Panc1 (cell line): ENCODE data around the gene NKX1-2. TPM values are rescaled to one million over a fixed set of nuclear protein-coding genes. Genes with fewer than 3 reads are reported as not detected.

Source experiments
- ATAC-seq: fragments of 200-7000 bp; cut with Tn5 transposase; 2 replicates; pipeline ENCODE4 v1.9.1; 2020; ENCODE audit warnings: mild to moderate bottlenecking, moderate library complexity
- BruUV-seq: library from RNA; stranded (reverse); fragments of 400-500 nt; replicated peaks from 2 replicates; lab custom pipeline; 2021; lab: Mats Ljungman, UMichigan
- CTCF ChIA-PET: fragments of 300-600 bp; sonication (Branson Sonifier 250); formaldehyde crosslinking; loops from one replicate; lab custom pipeline; 2022; ENCODE audit warnings: antibody characterized with exemption; lab: Charles Lee
- POLR2A ChIA-PET: fragments of 300-600 bp; sonication (Branson Sonifier 250); formaldehyde crosslinking; loops from one replicate; lab custom pipeline; 2022; ENCODE audit warnings: antibody characterized with exemption; lab: Charles Lee
- DNase-seq: peaks from one replicate; pipeline ENCODE4 v3.0.0-alpha.2; 2010; ENCODE audit warnings: low read depth, low spot score
- H3K27ac ChIP-seq: 2 replicates; pipeline ENCODE4 v1.5.1; 2011; ENCODE audit warnings: mild to moderate bottlenecking, low read length, inconsistent platforms
- H3K27me3 ChIP-seq: fragments of 200-500 bp; sonication (Bioruptor generic); 2 replicates; pipeline ENCODE4 v1.6.0; 2014; ENCODE audit warnings: low read length, inconsistent platforms; ENCODE audit not compliant: control insufficient read depth, insufficient read depth
- H3K36me3 ChIP-seq: fragments of 200-500 bp; sonication (Bioruptor generic); 2 replicates; pipeline ENCODE4 v1.5.1; 2014; ENCODE audit warnings: inconsistent platforms, mild to moderate bottlenecking, low read length, moderate library complexity; ENCODE audit not compliant: control insufficient read depth, insufficient read depth
- H3K4me1 ChIP-seq: 2 replicates; pipeline ENCODE4 v1.5.1; 2011; ENCODE audit warnings: inconsistent platforms, mild to moderate bottlenecking, low read length, moderate library complexity; ENCODE audit not compliant: control insufficient read depth, insufficient read depth
- H3K4me3 ChIP-seq, 2 experiments: 2 replicates each; pipeline ENCODE4 v1.5.1; 2011 to 2012; ENCODE audit warnings: low read depth in 2 of 2, low read length in 2 of 2, mild to moderate bottlenecking in 2 of 2, inconsistent platforms in 1 of 2, moderate library complexity in 1 of 2
- H3K9me3 ChIP-seq: fragments of 200-500 bp; sonication (Bioruptor generic); 2 replicates; pipeline ENCODE4 v1.5.1; 2014; ENCODE audit warnings: low read depth, mild to moderate bottlenecking, inconsistent platforms, low read length, moderate library complexity; ENCODE audit not compliant: control insufficient read depth, insufficient read depth
- POLR2AphosphoS5 ChIP-seq: IDR thresholded peaks from 2 replicates; pipeline ENCODE4 v1.6.1; 2012; ENCODE audit warnings: mild to moderate bottlenecking, low read depth, low read length, moderate library complexity
- SIN3A ChIP-seq: IDR thresholded peaks from 2 replicates; pipeline ENCODE4 v1.6.1; 2012; ENCODE audit warnings: low read depth, mild to moderate bottlenecking, low read length, moderate library complexity, borderline replicate concordance; ENCODE audit not compliant: insufficient read depth
- TCF7L2 ChIP-seq: IDR thresholded peaks from 2 replicates; pipeline ENCODE4 v1.6.1; 2011; ENCODE audit warnings: mild to moderate bottlenecking, low read depth, low read length, inconsistent platforms
- in situ Hi-C: cut with HindIII; loops from 2 replicates; pipeline ENCODE4 v1.10.0; 2016; ENCODE audit warnings: low sequenced_read_pairs, low pct_unique_long_range_greater_than_20kb
- intact Hi-C: fragments of 100-400 bp; cut with micrococcal nuclease; formaldehyde crosslinking; loops from one replicate; pipeline ENCODE4 v1.10.0; 2022; ENCODE audit not compliant: unreplicated experiment
- total RNA-seq: library from RNA; stranded (reverse); gene quantifications from one replicate; pipeline ENCODE4 v1.2.1, GENCODE V29; 2021; ENCODE audit not compliant: unreplicated experiment
- TF ChIP-seq, protein P1 (sequence below): fragments of 450-650 bp; IDR thresholded peaks from 2 replicates; pipeline ENCODE4 v1.5.1; 2017; ENCODE audit warnings: mild to moderate bottlenecking
- TF ChIP-seq, protein P2 (sequence below), 2 experiments: IDR thresholded peaks; 2 replicates each; pipeline ENCODE4 v1.6.1; 2011 to 2012; ENCODE audit warnings: low read depth in 2 of 2, control low read depth in 1 of 2, low read length in 1 of 2, mild to moderate bottlenecking in 1 of 2, moderate library complexity in 1 of 2; ENCODE audit not compliant: insufficient read depth in 1 of 2

The NKX1-2 gene
- total RNA-seq, 1 experiment from 2014 or later: 0.15 TPM

DNA sequence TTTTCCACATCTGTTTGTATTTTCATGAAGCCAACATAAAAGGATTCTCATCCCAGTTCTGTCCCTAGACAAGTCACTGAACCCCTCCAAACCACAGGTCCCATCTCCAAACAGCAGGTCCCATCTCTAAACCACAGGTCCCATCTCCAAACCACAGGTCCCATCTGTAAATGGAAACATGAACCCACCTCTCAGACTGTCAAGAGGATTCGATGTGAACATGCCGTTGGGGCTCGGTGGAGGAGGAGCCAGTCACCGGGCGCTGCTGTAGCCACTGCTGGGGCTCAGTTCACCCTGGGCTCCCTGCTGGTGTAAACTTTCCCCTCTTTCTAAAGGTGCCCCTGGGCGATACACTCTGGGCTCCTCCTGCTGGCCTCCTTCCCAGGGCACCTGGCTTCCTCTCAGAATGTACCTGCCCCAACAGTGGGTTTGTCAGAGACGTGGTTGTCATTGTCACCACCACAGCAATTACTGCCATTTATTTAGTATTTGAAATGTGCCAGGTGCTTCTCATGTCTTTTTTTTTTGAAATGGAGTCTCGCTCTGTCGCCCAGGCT is 24.8 kb upstream of the NKX1-2 start:
- TF ChIP-seq, protein P1, sequence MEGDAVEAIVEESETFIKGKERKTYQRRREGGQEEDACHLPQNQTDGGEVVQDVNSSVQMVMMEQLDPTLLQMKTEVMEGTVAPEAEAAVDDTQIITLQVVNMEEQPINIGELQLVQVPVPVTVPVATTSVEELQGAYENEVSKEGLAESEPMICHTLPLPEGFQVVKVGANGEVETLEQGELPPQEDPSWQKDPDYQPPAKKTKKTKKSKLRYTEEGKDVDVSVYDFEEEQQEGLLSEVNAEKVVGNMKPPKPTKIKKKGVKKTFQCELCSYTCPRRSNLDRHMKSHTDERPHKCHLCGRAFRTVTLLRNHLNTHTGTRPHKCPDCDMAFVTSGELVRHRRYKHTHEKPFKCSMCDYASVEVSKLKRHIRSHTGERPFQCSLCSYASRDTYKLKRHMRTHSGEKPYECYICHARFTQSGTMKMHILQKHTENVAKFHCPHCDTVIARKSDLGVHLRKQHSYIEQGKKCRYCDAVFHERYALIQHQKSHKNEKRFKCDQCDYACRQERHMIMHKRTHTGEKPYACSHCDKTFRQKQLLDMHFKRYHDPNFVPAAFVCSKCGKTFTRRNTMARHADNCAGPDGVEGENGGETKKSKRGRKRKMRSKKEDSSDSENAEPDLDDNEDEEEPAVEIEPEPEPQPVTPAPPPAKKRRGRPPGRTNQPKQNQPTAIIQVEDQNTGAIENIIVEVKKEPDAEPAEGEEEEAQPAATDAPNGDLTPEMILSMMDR: no peak
- TF ChIP-seq, protein P2, sequence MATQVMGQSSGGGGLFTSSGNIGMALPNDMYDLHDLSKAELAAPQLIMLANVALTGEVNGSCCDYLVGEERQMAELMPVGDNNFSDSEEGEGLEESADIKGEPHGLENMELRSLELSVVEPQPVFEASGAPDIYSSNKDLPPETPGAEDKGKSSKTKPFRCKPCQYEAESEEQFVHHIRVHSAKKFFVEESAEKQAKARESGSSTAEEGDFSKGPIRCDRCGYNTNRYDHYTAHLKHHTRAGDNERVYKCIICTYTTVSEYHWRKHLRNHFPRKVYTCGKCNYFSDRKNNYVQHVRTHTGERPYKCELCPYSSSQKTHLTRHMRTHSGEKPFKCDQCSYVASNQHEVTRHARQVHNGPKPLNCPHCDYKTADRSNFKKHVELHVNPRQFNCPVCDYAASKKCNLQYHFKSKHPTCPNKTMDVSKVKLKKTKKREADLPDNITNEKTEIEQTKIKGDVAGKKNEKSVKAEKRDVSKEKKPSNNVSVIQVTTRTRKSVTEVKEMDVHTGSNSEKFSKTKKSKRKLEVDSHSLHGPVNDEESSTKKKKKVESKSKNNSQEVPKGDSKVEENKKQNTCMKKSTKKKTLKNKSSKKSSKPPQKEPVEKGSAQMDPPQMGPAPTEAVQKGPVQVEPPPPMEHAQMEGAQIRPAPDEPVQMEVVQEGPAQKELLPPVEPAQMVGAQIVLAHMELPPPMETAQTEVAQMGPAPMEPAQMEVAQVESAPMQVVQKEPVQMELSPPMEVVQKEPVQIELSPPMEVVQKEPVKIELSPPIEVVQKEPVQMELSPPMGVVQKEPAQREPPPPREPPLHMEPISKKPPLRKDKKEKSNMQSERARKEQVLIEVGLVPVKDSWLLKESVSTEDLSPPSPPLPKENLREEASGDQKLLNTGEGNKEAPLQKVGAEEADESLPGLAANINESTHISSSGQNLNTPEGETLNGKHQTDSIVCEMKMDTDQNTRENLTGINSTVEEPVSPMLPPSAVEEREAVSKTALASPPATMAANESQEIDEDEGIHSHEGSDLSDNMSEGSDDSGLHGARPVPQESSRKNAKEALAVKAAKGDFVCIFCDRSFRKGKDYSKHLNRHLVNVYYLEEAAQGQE (IDR thresholded peaks at IDR 0.05; ENCODE audit: insufficient read depth in 1 of 2, low read depth in 2 of 2, low read length in 1 of 2): no peak
- TF ChIP-seq SIN3A (no peak), POLR2AphosphoS5 (no peak), TCF7L2 (no peak)
- ChIA-PET CTCF (interaction anchor here (0.7 kb wide), 1 partner anchor 71 kb away, joined by 4 read pairs; no protein-coding TSS in a partner anchor), POLR2A (interaction anchor here (0.6 kb wide), 1 partner anchor 24 kb away, joined by 4 read pairs; no protein-coding TSS in a partner anchor)
- TSS peak; percentile 54 for BruUV-seq
- no peaks in the 10 kb centered on the region for H3K27me3 ChIP-seq
- no peaks in the 10 kb centered on the region for H3K36me3 ChIP-seq
- H3K27ac ChIP-seq: no peak overlapping the region
- H3K4me1 ChIP-seq: peaks cover 7% of the 10 kb centered on the region; the same call in 1 of the 2 replicates
- intact Hi-C loops (no loop called here), in situ Hi-C loops (no loop called here)
- DNase-seq: no peak
- ATAC-seq: no peak
- no peak overlapping the region for H3K4me3 ChIP-seq
- H3K9me3 ChIP-seq: no peaks in the 10 kb centered on the region

DNA sequence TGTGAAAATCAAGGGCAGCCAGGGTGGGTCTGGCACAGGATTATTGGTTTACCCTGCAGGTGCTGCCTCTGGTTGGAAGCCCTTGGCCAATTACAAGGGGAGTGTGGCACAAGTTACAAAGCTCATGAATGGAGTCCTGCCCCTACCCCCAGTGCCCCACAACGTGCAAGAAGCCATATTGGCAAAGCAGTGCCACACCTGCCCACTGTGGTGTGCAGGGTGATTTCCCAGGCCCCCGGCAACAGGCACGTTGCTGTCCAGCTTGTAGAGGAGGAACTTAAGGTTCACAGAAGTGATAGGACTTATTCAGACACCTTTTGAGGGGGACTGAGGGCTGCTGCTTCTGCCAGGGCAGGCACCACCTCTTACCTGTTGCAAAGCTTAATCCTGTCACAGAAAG is 23.2 kb upstream of the NKX1-2 start:
- no peaks in the 10 kb centered on the region for H3K36me3 ChIP-seq
- peaks cover 7% of the 10 kb centered on the region; the same call in 1 of the 2 replicates for H3K4me1 ChIP-seq
- no peaks in the 10 kb centered on the region for H3K27me3 ChIP-seq
- no TSS peak for BruUV-seq
- ChIA-PET POLR2A (no interaction called here), CTCF (no interaction called here)
- H3K27ac ChIP-seq: no peak overlapping the region
- TF ChIP-seq POLR2AphosphoS5: no peak
- TF ChIP-seq, protein P1: no peak
- no peak for TF ChIP-seq SIN3A
- TF ChIP-seq, protein P2 (IDR thresholded peaks at IDR 0.05; ENCODE audit: insufficient read depth in 1 of 2, low read depth in 2 of 2, low read length in 1 of 2): no peak
- no peak for TF ChIP-seq TCF7L2
- no peaks in the 10 kb centered on the region for H3K9me3 ChIP-seq
- no peak overlapping the region for H3K4me3 ChIP-seq
- no peak for ATAC-seq
- in situ Hi-C loops (no loop called here), intact Hi-C loops (no loop called here)
- DNase-seq: no peak
